Thoracic aorta (tissue), 2 donors: ENCODE data around the gene ADM2. TPM values are rescaled to one million over a fixed set of nuclear protein-coding genes. Genes with fewer than 3 reads are reported as not detected.

Experiments
- ATAC-seq: fragments of 150-250 bp; one replicate; pipeline ENCODE4 v1.8.0; 2017; ENCODE audit warnings: low read depth; ENCODE audit not compliant: insufficient number of reproducible peaks, low FRiP score
- DNase-seq: peaks from one replicate; pipeline ENCODE4 v3.0.0-alpha.2; 2020; ENCODE audit warnings: low spot score
- H3K27ac ChIP-seq, 2 donors: fragments of 200-600 bp; sonication (generic); 1 replicate in 1 of 2; 2 replicates in 1 of 2; pipeline ENCODE4 v1.5.1; 2016; ENCODE audit warnings: mild to moderate bottlenecking in 2 of 2, moderate library complexity in 2 of 2
- H3K27me3 ChIP-seq: fragments of 200-600 bp; sonication (generic); replicated peaks from 2 replicates; pipeline ENCODE4 v1.6.0; 2016; ENCODE audit warnings: mild to moderate bottlenecking; ENCODE audit not compliant: insufficient read depth
- H3K36me3 ChIP-seq: fragments of 200-600 bp; sonication (generic); one replicate; pipeline ENCODE4 v1.5.1; 2016
- H3K4me1 ChIP-seq, 2 donors: fragments of 200-600 bp; sonication (generic); 1 replicate in 1 of 2; 2 replicates in 1 of 2; pipeline versions ENCODE4 v1.5.1 to v1.6.0; 2016; ENCODE audit warnings: low read depth in 2 of 2, mild to moderate bottlenecking in 1 of 2; ENCODE audit not compliant: control insufficient read depth in 1 of 2
- H3K4me3 ChIP-seq: fragments of 200-600 bp; sonication (generic); 2 replicates; pipeline ENCODE4 v1.5.1; 2016; ENCODE audit warnings: mild to moderate bottlenecking
- H3K9me3 ChIP-seq: fragments of 200-600 bp; sonication (generic); 2 replicates; pipeline ENCODE4 v1.5.1; 2016
- CTCF ChIP-seq: fragments of 200-600 bp; sonication (generic); IDR thresholded peaks from one replicate; pipeline ENCODE4 v1.5.1; 2019; ENCODE audit warnings: antibody characterized with exemption
- total RNA-seq, 2 donors: library from RNA; depleted of rRNA; stranded (reverse); fragments of >200 nt; gene quantifications; one replicate each; pipeline versions ENCODE4 v1.1.0 to v1.2.3, GENCODE V29; 2016

ADM2 gene
- total RNA-seq, 2 donors from 2014 or later, result 0.14 TPM; not detected in 1

- ATAC-seq (no peak), DNase-seq (no peak)
- H3K36me3 ChIP-seq, result peaks cover 61% of the 10 kb centered on the region
- TF ChIP-seq CTCF, result no peak
- no peak overlapping the region for H3K27ac ChIP-seq
- H3K27me3 ChIP-seq, result no peaks in the 10 kb centered on the region
- H3K4me3 ChIP-seq, result no peak overlapping the region
- peaks cover 10 to 11% of the 10 kb centered on the region in 2 donors for H3K4me1 ChIP-seq
- H3K9me3 ChIP-seq, result no peaks in the 10 kb centered on the region
These were observed 39.6 kb downstream of the ADM2 start for GRCh38 chr22:50520826-50521453.

- no peaks in the 10 kb centered on the region for H3K27me3 ChIP-seq
- H3K27ac ChIP-seq, result no peak overlapping the region
- H3K9me3 ChIP-seq, result no peaks in the 10 kb centered on the region
- peaks cover 10 to 14% of the 10 kb centered on the region in 2 donors for H3K4me1 ChIP-seq
- H3K36me3 ChIP-seq, result peaks cover 58% of the 10 kb centered on the region
- H3K4me3 ChIP-seq, result no peak overlapping the region
- DNase-seq (no peak), ATAC-seq (no peak)
- TF ChIP-seq CTCF, result no peak
These were observed 40.4 kb downstream of the ADM2 start for GRCh38 chr22:50521710-50522109.

GRCh38 chr22:50522208-50522805 is 41.0 kb downstream of the ADM2 start:
- ATAC-seq (no peak), DNase-seq (no peak)
- no peak overlapping the region for H3K4me3 ChIP-seq
- H3K9me3 ChIP-seq, result no peaks in the 10 kb centered on the region
- H3K4me1 ChIP-seq, result peaks cover 15 to 17% of the 10 kb centered on the region in 2 donors
- H3K36me3 ChIP-seq, result peaks cover 56% of the 10 kb centered on the region
- no peak for TF ChIP-seq CTCF
- H3K27ac ChIP-seq, result no peak overlapping the region
- no peaks in the 10 kb centered on the region for H3K27me3 ChIP-seq

GRCh38 chr22:50522806-50523438 is 41.6 kb downstream of the ADM2 start:
- H3K36me3 ChIP-seq, result peaks cover 52% of the 10 kb centered on the region
- H3K27ac ChIP-seq, result no peak overlapping the region
- peaks cover 15 to 17% of the 10 kb centered on the region in 2 donors for H3K4me1 ChIP-seq
- no peak for ATAC-seq
- no peak for DNase-seq
- TF ChIP-seq CTCF, result no peak
- H3K4me3 ChIP-seq, result no peak overlapping the region
- H3K27me3 ChIP-seq, result no peaks in the 10 kb centered on the region
- no peaks in the 10 kb centered on the region for H3K9me3 ChIP-seq

- Histone ChIP-seq H3K9me3 (no peaks in the 10 kb centered on the region), H3K27ac (no peak overlapping the region), H3K4me3 (no peak overlapping the region), H3K27me3 (no peaks in the 10 kb centered on the region), H3K4me1 (peaks cover 15 to 17% of the 10 kb centered on the region in 2 donors), H3K36me3 (peaks cover 47% of the 10 kb centered on the region)
- no peak for ATAC-seq
- DNase-seq, result no peak
- no peak for TF ChIP-seq CTCF
These were observed 42.1 kb downstream of the ADM2 start for GRCh38 chr22:50523458-50523805.
